ENCODE results near the gene TLK2.

DNA sequence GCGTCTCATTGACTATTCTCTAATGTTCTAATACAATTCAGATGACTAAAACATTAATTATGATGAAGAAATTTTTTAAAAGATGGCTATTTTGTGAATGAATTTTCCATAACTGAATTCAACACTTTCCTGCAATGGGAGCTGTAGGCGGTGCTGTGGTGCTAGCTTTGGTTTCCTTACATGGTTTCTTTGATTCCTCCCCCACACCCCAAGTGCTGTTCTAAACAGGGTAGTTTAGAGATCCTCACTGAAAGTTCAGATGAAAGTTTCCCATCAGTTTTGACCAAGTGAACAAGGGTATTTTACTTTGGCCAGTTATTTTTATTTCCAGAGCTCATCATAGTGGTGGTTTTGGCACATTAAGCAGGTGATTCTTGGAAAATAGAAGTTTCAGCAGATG is 122.8 kb downstream of the TLK2 start:
- TF ChIP-seq POLR2AphosphoS5 (IDR thresholded peaks at IDR 0.05; ENCODE audit: low read depth, low read length), result no peak
- TF ChIP-seq, protein P1, sequence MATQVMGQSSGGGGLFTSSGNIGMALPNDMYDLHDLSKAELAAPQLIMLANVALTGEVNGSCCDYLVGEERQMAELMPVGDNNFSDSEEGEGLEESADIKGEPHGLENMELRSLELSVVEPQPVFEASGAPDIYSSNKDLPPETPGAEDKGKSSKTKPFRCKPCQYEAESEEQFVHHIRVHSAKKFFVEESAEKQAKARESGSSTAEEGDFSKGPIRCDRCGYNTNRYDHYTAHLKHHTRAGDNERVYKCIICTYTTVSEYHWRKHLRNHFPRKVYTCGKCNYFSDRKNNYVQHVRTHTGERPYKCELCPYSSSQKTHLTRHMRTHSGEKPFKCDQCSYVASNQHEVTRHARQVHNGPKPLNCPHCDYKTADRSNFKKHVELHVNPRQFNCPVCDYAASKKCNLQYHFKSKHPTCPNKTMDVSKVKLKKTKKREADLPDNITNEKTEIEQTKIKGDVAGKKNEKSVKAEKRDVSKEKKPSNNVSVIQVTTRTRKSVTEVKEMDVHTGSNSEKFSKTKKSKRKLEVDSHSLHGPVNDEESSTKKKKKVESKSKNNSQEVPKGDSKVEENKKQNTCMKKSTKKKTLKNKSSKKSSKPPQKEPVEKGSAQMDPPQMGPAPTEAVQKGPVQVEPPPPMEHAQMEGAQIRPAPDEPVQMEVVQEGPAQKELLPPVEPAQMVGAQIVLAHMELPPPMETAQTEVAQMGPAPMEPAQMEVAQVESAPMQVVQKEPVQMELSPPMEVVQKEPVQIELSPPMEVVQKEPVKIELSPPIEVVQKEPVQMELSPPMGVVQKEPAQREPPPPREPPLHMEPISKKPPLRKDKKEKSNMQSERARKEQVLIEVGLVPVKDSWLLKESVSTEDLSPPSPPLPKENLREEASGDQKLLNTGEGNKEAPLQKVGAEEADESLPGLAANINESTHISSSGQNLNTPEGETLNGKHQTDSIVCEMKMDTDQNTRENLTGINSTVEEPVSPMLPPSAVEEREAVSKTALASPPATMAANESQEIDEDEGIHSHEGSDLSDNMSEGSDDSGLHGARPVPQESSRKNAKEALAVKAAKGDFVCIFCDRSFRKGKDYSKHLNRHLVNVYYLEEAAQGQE (IDR thresholded peaks at IDR 0.05; ENCODE audit: insufficient read depth in 1 of 2, low read depth in 2 of 2, low read length in 2 of 2), result no peak

Measured in PFSK-1 (cell line).